Mesendoderm (in vitro differentiated cells): ENCODE measurements around the gene IBTK.
A peak's percentile ranks its signal among the peaks of the same experiment; 100 is the strongest.

ENCODE experiments used
- DNase-seq: peaks from one replicate; pipeline ENCODE4 v3.0.0; 2013
- H2AK5ac ChIP-seq: 2 replicates; pipeline ENCODE4 v1.6.1; 2013; ENCODE audit warnings: low read length, inconsistent platforms
- H2BK120ac ChIP-seq: 2 replicates; pipeline ENCODE4 v1.6.1; 2013; ENCODE audit warnings: low read depth, mild to moderate bottlenecking, low read length, moderate library complexity, mixed read lengths
- H2BK15ac ChIP-seq: replicated peaks from 2 replicates; pipeline ENCODE4 v1.6.1; 2013; ENCODE audit warnings: low read depth, mild to moderate bottlenecking, moderate library complexity
- H2BK5ac ChIP-seq: 2 replicates; pipeline ENCODE4 v1.6.1; 2013; ENCODE audit warnings: low read length, inconsistent platforms
- H3K18ac ChIP-seq: 2 replicates; pipeline ENCODE4 v1.6.1; 2013; ENCODE audit warnings: mild to moderate bottlenecking, low read length, mixed read lengths
- H3K23ac ChIP-seq: one replicate; pipeline ENCODE4 v1.6.1; 2013; ENCODE audit warnings: low read length
- H3K27ac ChIP-seq: 2 replicates; pipeline ENCODE4 v1.5.1; 2013; ENCODE audit warnings: low read depth, mild to moderate bottlenecking, inconsistent platforms, low read length, moderate library complexity
- H3K27me3 ChIP-seq: 2 replicates; pipeline ENCODE4 v1.6.1; 2013; ENCODE audit warnings: low read length, control low read depth, mild to moderate bottlenecking, inconsistent platforms; ENCODE audit not compliant: insufficient read depth, poor library complexity
- H3K36me3 ChIP-seq: 2 replicates; pipeline ENCODE4 v1.6.1; 2013; ENCODE audit warnings: low read length, inconsistent platforms; ENCODE audit not compliant: control insufficient read depth, insufficient read depth
- H3K4ac ChIP-seq: one replicate; pipeline ENCODE4 v1.6.1; 2013; ENCODE audit warnings: low read depth, mild to moderate bottlenecking, low read length, moderate library complexity
- H3K4me1 ChIP-seq: 2 replicates; pipeline ENCODE4 v1.6.1; 2013; ENCODE audit warnings: low read depth, low read length, inconsistent platforms; ENCODE audit not compliant: control insufficient read depth
- H3K4me2 ChIP-seq: 2 replicates; pipeline ENCODE4 v1.6.1; 2013; ENCODE audit warnings: low read length
- H3K4me3 ChIP-seq: 2 replicates; pipeline ENCODE4 v1.5.1; 2013; ENCODE audit warnings: mild to moderate bottlenecking, low read length
- H3K56ac ChIP-seq: one replicate; pipeline ENCODE4 v1.6.1; 2013; ENCODE audit warnings: low read length
- H3K79me1 ChIP-seq: 2 replicates; pipeline ENCODE4 v1.6.1; 2013; ENCODE audit warnings: low read length, inconsistent platforms
- H3K79me2 ChIP-seq: 2 replicates; pipeline ENCODE4 v1.6.1; 2013; ENCODE audit warnings: mild to moderate bottlenecking, low read length; ENCODE audit not compliant: control insufficient read depth, insufficient read depth
- H3K9ac ChIP-seq: 2 replicates; pipeline ENCODE4 v1.6.1; 2013; ENCODE audit warnings: low read length, inconsistent platforms
- H4K5ac ChIP-seq: one replicate; pipeline ENCODE4 v1.6.1; 2013; ENCODE audit warnings: low read length
- H4K8ac ChIP-seq: one replicate; pipeline ENCODE4 v1.6.1; 2013; ENCODE audit warnings: low read depth, mild to moderate bottlenecking, control low read depth, low read length, moderate library complexity
- WGBS: extraction: QIAGEN DNeasy Blood & Tissue Kit; methylation state at CpG from one replicate; pipeline ENCODE4 v1.1.7; 2013; ENCODE audit warnings: low lambda C conversion rate, missing lambda C conversion rate; ENCODE audit not compliant: insufficient coverage; ENCODE audit errors: extremely low coverage; 5-methylcytosine and 5-hydroxymethylcytosine counted together

The IBTK gene

DNA sequence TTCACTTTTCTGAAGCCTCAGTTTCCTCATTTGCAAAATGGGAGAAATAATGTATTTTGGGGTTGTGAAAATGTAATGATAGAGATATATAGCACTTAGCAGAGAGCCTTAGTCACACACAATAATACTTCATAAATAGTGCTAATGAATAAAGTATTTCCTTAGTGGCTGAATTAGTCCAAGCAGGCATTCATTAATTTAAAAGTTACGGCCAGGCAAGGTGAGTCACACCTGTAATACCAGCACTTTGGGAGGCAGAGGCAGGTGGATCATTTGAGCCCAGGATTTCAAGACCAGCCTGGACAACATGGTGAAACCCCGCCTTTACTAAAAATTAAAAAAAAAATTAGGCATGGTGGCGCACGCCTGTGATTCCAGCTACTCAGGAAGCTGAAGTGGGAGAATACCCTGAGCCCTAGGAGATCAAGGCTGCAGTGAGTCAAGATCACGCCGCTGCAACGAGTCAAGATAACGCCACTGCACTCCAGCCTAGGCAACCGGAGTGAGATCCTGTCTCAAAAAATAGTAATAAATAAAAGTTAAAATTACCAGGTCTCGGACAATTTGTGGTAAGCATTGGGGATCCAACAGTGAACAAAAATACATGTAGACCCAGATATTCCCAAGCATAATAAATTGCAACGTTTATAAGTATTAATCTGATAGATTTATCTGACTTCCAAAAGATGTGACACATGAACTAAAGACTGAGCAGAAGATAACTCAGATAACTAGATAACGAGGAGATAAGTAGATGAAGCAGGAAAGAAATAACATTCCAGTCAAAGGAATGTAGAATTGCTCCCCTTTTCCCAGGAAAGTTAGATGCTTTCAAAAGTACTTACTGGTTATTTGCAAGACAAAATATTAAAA, 2.1 kb upstream of the IBTK start:
- H3K4me2 ChIP-seq, result no peak overlapping the region
- WGBS, result no CpG with 5 or more reads among the region's 12 CpGs
- H4K8ac ChIP-seq, result no peak overlapping the region
- H2BK120ac ChIP-seq, result no peak overlapping the region
- H3K79me2 ChIP-seq, result peaks cover 20% of the 10 kb centered on the region
- DNase-seq, result peak; percentile 77
- H2AK5ac ChIP-seq, result no peak overlapping the region
- no peaks in the 10 kb centered on the region for H3K27me3 ChIP-seq
- no peak overlapping the region for H3K27ac ChIP-seq
- no peak overlapping the region for H3K23ac ChIP-seq
- no peak overlapping the region for H3K18ac ChIP-seq
- no peak overlapping the region for H3K4me3 ChIP-seq
- H2BK15ac ChIP-seq, result peak overlapping the region; percentile 87
- no peak overlapping the region for H3K9ac ChIP-seq
- H4K5ac ChIP-seq, result no peak overlapping the region
- H3K4ac ChIP-seq, result no peak overlapping the region
- no peak overlapping the region for H3K56ac ChIP-seq
- no peak overlapping the region for H2BK5ac ChIP-seq
- peaks cover 2% of the 10 kb centered on the region for H3K79me1 ChIP-seq
- H3K36me3 ChIP-seq, result no peaks in the 10 kb centered on the region
- peaks cover 5% of the 10 kb centered on the region for H3K4me1 ChIP-seq

DNA sequence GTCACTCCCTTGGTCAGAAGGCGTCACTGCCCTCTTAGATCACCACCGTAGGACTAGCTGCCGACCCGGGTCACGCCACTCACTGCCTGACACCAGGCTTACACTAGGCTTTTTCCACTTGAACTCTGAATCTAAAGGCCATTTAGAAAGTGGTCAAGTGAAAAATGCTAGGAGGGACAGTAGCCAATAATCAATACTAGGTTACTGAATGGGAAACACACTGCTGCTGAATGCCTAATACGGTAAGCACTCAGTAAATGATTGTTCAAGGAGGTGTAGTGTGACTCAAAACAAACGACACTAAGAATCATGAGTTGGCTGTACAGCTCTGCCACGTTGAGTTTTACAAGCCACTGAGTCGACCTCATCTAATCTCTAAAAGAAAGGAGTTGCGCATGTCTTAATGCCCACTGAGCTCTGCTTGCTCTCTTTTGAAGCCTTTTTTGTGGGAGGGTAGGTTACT, 760 bp upstream of the IBTK start:
- H3K4ac ChIP-seq, result no peak overlapping the region
- H3K4me1 ChIP-seq, result peaks cover 5% of the 10 kb centered on the region
- peak overlapping the region; percentile 69 for H3K56ac ChIP-seq
- peak overlapping the region; percentile 50 for H2AK5ac ChIP-seq
- peak overlapping the region; percentile 56 for H3K23ac ChIP-seq
- no peaks in the 10 kb centered on the region for H3K27me3 ChIP-seq
- H3K36me3 ChIP-seq, result no peaks in the 10 kb centered on the region
- DNase-seq, result no peak
- H3K79me1 ChIP-seq, result peaks cover 3% of the 10 kb centered on the region
- no peak overlapping the region for H2BK120ac ChIP-seq
- WGBS, result no CpG with 5 or more reads among the region's 10 CpGs
- H2BK15ac ChIP-seq, result no peak overlapping the region
- H2BK5ac ChIP-seq, result peak overlapping the region; percentile 0
- H3K79me2 ChIP-seq, result peaks cover 22% of the 10 kb centered on the region
- H3K4me3 ChIP-seq, result peak overlapping the region; percentile 0
- peak overlapping the region; percentile 26 for H3K4me2 ChIP-seq
- peak overlapping the region; percentile 26 for H3K27ac ChIP-seq
- H3K9ac ChIP-seq, result peak overlapping the region; percentile 48
- H4K5ac ChIP-seq, result peak overlapping the region; percentile 5
- H4K8ac ChIP-seq, result no peak overlapping the region
- peak overlapping the region; percentile 11 for H3K18ac ChIP-seq

DNA sequence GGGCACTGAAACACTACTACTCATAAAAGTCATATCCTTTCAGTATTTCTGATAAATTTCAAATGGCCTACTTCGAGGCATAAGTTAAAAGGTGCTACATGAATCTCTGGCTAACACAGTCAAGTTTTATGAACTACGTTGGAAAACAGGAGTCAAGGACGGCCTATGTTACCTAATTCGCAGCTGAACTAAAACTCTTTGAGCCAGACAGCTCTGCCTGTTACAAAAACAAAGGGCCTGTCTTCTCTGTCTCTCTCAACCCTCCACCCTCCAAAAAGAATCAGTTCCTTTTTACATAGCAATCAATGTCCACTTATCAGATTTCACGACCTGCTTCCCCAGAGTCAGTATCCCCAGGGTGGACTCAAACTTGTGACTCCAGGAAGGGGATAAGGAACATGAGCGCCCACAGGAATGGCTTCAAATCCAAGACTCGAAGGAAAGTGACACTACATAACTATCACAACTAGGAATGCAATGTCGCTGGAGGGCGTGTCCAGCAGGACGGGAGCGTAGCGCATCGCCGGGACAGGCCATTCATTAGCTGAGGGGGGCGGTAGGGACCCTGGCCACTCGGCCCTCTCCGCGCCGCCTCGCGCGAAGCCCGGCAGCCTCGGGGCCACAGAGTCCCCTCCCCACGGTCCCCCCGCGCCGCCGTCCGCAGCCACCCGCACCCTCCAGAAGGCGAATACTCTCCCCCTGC, 591 bp downstream of the IBTK start:
- Histone ChIP-seq H3K79me1 (peaks cover 4% of the 10 kb centered on the region), H2BK15ac (peak overlapping the region; percentile 19), H3K27me3 (no peaks in the 10 kb centered on the region), H3K79me2 (peaks cover 25% of the 10 kb centered on the region), H2BK5ac (peak overlapping the region; percentile 79), H3K4me3 (peak overlapping the region; percentile 95), H3K23ac (no peak overlapping the region), H3K18ac (peak overlapping the region; percentile 89), H2AK5ac (no peak overlapping the region), H4K5ac (no peak overlapping the region), H2BK120ac (no peak overlapping the region), H3K56ac (peak overlapping the region; percentile 98), H3K27ac (peak overlapping the region; percentile 97), H3K4me2 (peak overlapping the region; percentile 93), H3K4ac (peak overlapping the region; percentile 98), H3K9ac (peak overlapping the region; percentile 95), H3K36me3 (no peaks in the 10 kb centered on the region), H4K8ac (no peak overlapping the region), H3K4me1 (peaks cover 5% of the 10 kb centered on the region)
- DNase-seq, result peak; percentile 91
- no CpG with 5 or more reads among the region's 32 CpGs for WGBS

DNA sequence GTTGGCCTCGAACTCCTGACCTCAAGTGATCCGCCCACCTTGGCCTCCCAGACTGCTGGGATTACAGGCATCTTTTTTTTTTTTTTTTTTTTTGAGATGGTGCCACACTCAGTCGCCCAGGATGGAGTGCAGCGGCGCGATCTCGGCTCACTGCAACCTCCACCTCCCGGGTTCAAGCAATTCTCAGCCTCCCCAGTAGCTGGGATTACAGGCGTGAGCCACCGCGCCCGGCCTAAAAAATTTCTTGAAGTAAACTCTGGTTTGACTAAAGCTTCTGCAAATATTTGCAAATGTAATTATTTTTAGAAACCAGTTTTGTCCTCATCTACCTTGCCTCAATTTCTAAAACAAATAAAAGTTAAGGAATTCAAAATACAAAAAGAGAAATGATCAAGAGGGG, 1.2 kb downstream of the IBTK start:
- peak overlapping the region; percentile 95 for H3K9ac ChIP-seq
- WGBS, result no CpG with 5 or more reads among the region's 12 CpGs
- peak overlapping the region; percentile 97 for H3K27ac ChIP-seq

DNA sequence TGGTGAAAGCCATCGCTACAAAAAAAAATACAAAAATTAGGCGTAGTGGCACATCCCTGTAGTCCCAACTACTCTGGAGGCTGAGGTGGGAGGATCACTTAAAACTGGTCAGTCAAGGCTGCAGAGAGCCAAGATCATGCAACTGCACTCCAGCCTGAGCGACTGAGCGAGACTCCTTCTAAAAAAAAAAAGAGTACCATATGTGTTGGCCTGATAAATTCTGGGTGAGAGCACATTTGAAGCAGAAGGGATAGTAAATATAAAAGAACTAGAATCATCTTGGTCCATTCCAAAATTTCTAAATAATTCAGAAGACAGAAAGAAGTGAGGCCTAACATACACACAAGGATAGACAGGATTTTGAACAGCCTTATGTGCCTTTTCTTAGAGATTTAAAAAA, 2.2 kb downstream of the IBTK start:
- Histone ChIP-seq H4K8ac (no peak overlapping the region), H3K18ac (no peak overlapping the region), H2BK5ac (no peak overlapping the region), H3K79me1 (peaks cover 5% of the 10 kb centered on the region), H3K9ac (peak overlapping the region; percentile 21), H2BK15ac (no peak overlapping the region), H3K4me2 (no peak overlapping the region), H3K4me3 (no peak overlapping the region), H3K4me1 (peaks cover 5% of the 10 kb centered on the region), H3K27ac (no peak overlapping the region), H3K36me3 (no peaks in the 10 kb centered on the region), H3K4ac (no peak overlapping the region), H3K56ac (peak overlapping the region; percentile 40), H3K79me2 (peaks cover 28% of the 10 kb centered on the region), H4K5ac (no peak overlapping the region), H3K23ac (no peak overlapping the region), H2AK5ac (no peak overlapping the region), H3K27me3 (no peaks in the 10 kb centered on the region), H2BK120ac (no peak overlapping the region)
- no peak for DNase-seq
- no CpG with 5 or more reads among the region's 4 CpGs for WGBS

More for the DNA sequence above, 1.2 kb downstream of the IBTK start:
- no peaks in the 10 kb centered on the region for H3K27me3 ChIP-seq
- no peak for DNase-seq
- peak overlapping the region; percentile 98 for H3K56ac ChIP-seq
- H3K79me2 ChIP-seq, result peaks cover 25% of the 10 kb centered on the region
- H3K23ac ChIP-seq, result no peak overlapping the region
- H2BK5ac ChIP-seq, result no peak overlapping the region
- H3K4me3 ChIP-seq, result no peak overlapping the region
- no peak overlapping the region for H2BK120ac ChIP-seq
- no peak overlapping the region for H2AK5ac ChIP-seq
- H3K4ac ChIP-seq, result no peak overlapping the region
- no peak overlapping the region for H4K8ac ChIP-seq
- H3K4me1 ChIP-seq, result peaks cover 5% of the 10 kb centered on the region
- H2BK15ac ChIP-seq, result peak overlapping the region; percentile 19
- no peak overlapping the region for H4K5ac ChIP-seq
- peaks cover 4% of the 10 kb centered on the region for H3K79me1 ChIP-seq
- H3K18ac ChIP-seq, result peak overlapping the region; percentile 60
- H3K36me3 ChIP-seq, result no peaks in the 10 kb centered on the region
- H3K4me2 ChIP-seq, result peak overlapping the region; percentile 93
